Lung microvascular endothelial cell (primary cell): Measurements from ENCODE around the gene GIMAP8. TPM values are rescaled to one million over a fixed set of nuclear protein-coding genes. Genes with fewer than 3 reads are reported as not detected.
"Not testable (repeated sequence)": the region's sequence is repeated elsewhere in the genome, so short reads cannot be mapped to it uniquely, and the experiment has no call there.

Source experiments
- DNase-seq, 2 donors: peaks; one replicate each; pipeline versions ENCODE4 v3.0.0 to v3.0.0-alpha.2; 2010; ENCODE audit warnings: low read depth in 2 of 2
- total RNA-seq: library from RNA; depleted of rRNA; stranded (reverse); fragments of >200 nt; gene quantifications from 2 replicates; pipeline ENCODE4 v1.2.1, GENCODE V29; 2014

The GIMAP8 gene
- total RNA-seq, 1 donor from 2014 or later, result 137 TPM

DNA sequence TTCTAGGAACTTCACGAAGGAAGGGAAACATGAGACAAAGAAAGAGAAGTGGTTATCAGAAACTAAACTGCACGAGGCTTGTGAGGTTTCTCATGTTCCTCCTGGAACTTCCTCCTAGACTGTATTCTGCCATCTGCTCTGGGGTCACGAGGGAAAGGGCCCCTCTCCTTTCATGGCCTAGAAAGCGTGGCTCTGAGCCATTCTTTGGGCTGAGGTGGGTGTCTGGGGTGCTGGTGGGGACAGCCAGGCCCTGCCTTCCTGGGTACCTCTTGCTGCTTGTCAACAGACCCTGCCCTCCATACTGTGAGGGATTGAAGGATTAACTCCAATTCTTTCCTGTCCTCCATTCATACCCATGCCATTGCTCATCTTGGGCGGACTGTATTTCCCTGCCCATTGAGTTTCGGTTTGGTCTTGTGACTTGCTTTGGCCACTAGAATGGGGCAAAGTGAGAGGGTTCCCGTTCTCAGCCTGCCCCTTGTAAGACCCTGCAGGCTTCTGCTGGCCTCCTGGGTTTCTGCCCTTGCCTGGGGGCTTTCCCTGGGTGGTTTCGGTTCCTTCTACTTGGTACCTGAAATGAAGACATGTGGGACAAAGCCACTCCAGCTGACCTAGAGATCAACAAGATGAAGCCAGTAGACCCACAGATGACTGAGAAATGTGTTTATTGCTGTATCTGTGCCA lies 14.9 kb upstream of the GIMAP8 start:
- DNase-seq, result no peak

GRCh38 chr7:150439967-150440366 lies 10.5 kb upstream of the GIMAP8 start:
- DNase-seq, result peak in 1 of 2 donors; percentile 43

DNA sequence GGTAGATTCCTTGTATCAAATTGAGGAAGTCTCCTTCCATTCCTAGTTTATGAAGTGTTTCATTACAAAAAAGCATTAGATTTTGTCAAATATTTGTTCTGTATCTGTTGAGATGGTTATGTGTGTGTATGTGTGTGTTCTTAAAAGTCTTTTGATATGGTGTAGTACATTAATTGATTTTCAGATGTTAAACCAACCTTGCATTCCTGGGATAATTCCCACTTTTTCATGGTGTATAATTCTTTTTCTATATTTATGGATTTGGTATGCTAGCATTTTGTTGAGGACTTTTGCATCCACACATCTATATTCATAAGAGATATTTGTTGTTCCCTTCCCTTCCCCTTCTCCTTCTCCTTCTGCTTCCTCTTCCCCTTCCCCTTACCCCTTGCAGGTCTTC lies 8.9 kb upstream of the GIMAP8 start:
- DNase-seq, result no peak

GRCh38 chr7:150442811-150443210 lies 7.6 kb upstream of the GIMAP8 start:
- no peak for DNase-seq

DNA sequence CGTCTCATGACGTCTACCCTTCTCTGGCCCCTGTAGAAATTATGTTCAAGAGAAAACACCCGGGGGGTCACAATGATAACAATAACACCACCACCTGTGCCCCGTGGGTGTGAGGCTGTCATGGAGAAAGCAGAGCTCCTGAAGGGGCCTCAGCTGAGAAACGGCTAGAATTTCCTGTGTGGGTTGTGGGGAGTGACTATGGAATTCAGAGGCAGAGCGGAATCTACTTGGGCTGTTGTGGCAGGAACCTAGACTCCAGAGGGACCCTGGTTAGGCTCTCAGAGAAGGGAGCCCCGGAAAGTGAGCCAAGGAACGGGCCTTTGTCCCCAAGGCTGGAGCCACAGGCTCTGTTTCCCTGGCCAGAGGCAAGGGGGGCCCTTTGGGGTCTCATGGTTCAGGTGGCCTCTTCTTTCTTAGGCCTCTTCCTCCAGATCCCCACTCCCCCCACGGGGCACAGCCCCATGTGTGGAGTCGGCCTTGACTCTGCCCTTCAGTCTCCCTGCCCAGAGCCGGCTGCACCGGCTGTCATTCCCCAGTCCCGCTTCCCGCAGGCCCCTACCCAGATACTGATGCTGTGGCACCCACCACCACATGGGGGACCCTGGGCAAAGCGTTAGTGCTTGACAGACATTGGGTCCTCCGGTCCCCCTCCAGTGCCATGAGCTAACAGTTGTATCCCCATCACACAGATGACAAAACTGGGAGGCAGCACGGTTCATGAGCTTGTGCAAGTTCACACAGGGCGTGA lies 6.5 kb upstream of the GIMAP8 start:
- DNase-seq, result no peak

DNA sequence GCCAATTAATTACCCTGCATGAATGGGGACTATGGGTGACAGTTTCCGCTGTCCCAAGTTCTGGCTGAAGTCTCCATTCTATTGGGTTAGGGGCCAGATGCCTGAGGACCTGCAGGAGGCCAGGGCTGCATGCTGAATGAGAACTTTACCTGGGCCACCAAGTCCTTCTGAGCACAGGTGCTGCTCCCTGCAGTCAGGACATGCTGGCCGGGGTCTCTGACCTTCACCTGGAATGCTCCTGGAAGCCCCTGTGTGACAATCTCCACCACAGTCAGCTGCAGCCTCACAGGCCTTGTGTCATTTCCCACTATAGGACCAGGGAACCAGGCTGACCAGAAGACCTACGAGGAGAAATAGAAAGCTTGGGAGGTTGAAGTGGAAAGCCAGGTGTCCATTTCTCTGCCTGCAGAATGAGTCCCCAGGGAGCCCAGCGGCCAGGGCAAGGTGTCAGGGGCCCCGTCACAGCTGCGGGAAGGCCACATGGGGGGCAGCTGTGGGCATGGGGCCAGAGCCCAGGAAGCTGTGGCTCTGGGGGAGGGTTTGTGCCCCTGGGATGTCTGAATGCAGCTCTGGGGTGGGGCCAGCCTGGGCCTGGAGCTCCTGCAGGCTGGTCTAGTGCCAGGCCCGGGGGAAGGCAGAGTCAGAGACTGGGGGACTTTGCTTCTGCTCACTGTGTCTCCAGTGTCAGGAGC lies 5.6 kb upstream of the GIMAP8 start:
- DNase-seq, result no peak

- DNase-seq, result peak in 1 of 2 donors; percentile 78
Observed at GRCh38 chr7:150446288-150446938, 4.0 kb upstream of the GIMAP8 start.

GRCh38 chr7:150447966-150448788 lies 2.3 kb upstream of the GIMAP8 start:
- DNase-seq, result no peak

GRCh38 chr7:150448789-150449147 lies 1.7 kb upstream of the GIMAP8 start:
- DNase-seq, result peak; percentile 86 to 90

DNA sequence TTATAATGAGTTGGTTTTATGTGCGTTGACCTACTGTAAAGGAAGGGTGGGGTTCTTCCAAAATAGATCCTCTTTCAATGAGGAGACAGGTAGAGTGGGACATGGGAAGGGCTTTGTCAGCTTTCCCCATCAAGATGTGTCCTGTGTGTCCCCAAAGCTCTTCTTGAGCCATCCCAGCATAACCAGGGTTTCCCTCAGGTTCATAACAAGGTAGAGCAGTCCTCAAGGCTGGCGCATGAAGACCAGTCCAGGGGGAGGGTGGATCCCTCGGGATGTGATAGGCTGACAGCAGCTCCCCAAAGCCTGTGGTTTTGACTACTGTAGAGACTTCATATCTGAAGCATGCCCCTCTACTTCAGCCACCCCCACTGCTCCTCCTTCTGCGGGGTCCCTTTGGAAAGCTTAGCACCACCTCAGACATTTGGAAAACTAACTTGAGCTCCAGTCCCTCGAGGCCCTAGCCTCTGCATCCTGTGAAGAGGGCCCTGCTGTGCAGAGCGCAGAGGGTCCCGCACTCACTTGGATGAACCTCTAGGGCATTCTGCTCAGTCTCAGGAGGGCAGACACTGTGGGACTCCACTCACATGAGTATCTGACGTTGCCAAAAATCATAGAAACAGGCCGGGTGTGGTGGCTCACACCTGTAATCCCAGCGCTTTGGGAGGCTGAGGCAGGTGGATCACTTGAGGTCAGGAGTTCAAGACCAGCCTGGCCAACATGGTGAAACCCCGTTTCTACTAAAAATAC lies 1.1 kb upstream of the GIMAP8 start:
- no peak for DNase-seq

- peak; percentile 51 to 57 for DNase-seq
Observed at GRCh38 chr7:150451097-150451793, 815 bp downstream of the GIMAP8 start.

GRCh38 chr7:150451833-150452461 lies 1.5 kb downstream of the GIMAP8 start:
- peak; percentile 69 to 86 for DNase-seq

GRCh38 chr7:150453181-150453580 lies 2.8 kb downstream of the GIMAP8 start:
- no peak for DNase-seq

GRCh38 chr7:150453892-150454291 lies 3.5 kb downstream of the GIMAP8 start:
- no peak for DNase-seq

- not testable (repeated sequence) for DNase-seq
Observed at GRCh38 chr7:150457064-150457463, 6.6 kb downstream of the GIMAP8 start.

DNA sequence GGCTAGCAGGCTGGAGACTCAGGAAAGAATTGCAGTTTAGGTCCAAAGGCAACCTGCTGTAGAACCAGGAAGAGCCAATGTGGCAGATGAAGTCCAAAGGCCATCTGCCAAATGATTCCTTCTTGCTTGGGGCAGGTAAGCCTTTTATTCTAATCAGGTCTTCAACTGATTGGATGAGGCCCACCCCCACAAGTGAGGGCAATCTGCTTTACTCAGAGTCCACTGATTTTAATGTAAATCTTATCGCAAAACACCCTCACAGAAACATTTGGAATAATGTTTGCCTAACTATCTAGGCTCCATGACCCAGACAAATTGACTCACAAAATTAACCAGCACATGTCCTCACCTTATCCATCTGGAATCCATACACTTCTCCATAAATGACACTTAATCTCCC lies 7.8 kb downstream of the GIMAP8 start:
- DNase-seq, result no peak

DNA sequence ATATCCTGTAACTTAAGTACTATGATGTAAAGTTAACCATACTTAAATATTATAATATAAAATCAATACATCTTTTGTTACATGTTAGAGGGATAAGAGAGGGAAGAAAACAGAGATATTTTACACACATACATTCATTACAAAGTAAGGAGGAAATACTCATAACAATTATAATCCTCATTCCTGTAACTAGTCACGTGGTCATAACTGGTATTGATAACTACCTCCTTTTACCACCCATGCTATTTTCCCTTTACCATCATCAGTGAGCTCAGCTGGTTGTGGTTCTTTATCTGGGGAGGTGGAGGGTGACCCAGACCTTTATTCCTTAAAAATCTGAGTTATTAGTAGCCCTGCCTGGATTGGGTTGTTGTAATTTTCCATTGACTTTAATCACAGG lies 8.3 kb downstream of the GIMAP8 start:
- no peak for DNase-seq

GRCh38 chr7:150461520-150461919 lies 11.1 kb downstream of the GIMAP8 start:
- DNase-seq, result no peak

DNA sequence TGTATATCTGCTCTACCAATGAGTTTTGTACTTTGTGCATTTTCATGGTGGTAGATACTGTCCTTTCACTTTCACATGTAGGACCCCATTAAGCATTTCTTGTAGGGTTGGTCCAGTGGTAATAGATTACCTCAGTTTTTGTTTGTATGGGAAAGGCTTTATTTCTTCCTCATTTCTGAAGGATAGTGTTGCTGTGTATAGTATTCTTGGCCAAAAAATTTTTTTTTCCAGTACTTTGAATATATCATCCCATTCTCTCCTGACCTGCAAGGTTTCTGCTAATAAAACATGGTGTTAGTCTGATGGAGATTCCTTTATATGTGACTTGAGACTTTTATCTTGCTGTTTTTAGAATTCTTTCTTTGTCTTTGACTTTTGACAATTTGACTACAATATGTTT lies 12.0 kb downstream of the GIMAP8 start:
- no peak for DNase-seq
